NCI-H2227 (cell line): ENCODE data around the gene LTK.
A peak's percentile ranks its signal among the peaks of the same experiment; 100 is the strongest.
"Not testable (repeated sequence)": the region's sequence is repeated elsewhere in the genome, so short reads cannot be mapped to it uniquely, and the experiment has no call there.

Experiments used
- DNase-seq: peaks from one replicate; lab custom pipeline; 2025; ENCODE audit not compliant: unreplicated experiment; lab: John Stamatoyannopoulos, UW

Gene LTK

GRCh38 chr15:41480396-41481140, 33.1 kb downstream of the LTK start:
- no peak for DNase-seq

- DNase-seq, result no peak
These were observed 37.1 kb downstream of the LTK start for GRCh38 chr15:41476416-41477048.

- DNase-seq, result no peak
These were observed 38.7 kb downstream of the LTK start for GRCh38 chr15:41474941-41475340.

- DNase-seq, result no peak
These were observed 39.2 kb downstream of the LTK start for GRCh38 chr15:41474436-41474835.

- DNase-seq, result no peak
These were observed 40.2 kb downstream of the LTK start for GRCh38 chr15:41473418-41473817.

GRCh38 chr15:41469644-41470043, 44.0 kb downstream of the LTK start:
- not testable (repeated sequence) for DNase-seq

GRCh38 chr15:41466711-41467110, 46.9 kb downstream of the LTK start:
- no peak for DNase-seq

GRCh38 chr15:41465822-41466421, 47.7 kb downstream of the LTK start:
- peak; percentile 31 for DNase-seq

- no peak for DNase-seq
These were observed 48.6 kb downstream of the LTK start for GRCh38 chr15:41464889-41465580.

GRCh38 chr15:41462084-41462795, 51.4 kb downstream of the LTK start:
- DNase-seq, result no peak
